Immature natural killer cell (primary cell): ENCODE measurements around the gene KTN1. TPM values are rescaled to one million over a fixed set of nuclear protein-coding genes. Genes with fewer than 3 reads are reported as not detected.

Experiments
- DNase-seq, 3 donors: peaks; one replicate each; pipeline ENCODE4 v3.0.0; 2022; ENCODE audit warnings: mixed read lengths in 1 of 3
- H3K27ac Mint-ChIP-seq, 6 donors: one replicate each; pipeline ENCODE4 v1.8.0; 2020; ENCODE audit warnings: mixed read lengths in 6 of 6, mild to moderate bottlenecking in 5 of 6, inconsistent platforms in 4 of 6, moderate library complexity in 3 of 6
- H3K27me3 Mint-ChIP-seq, 3 donors: one replicate each; pipeline ENCODE4 v1.8.0; 2020 to 2021; ENCODE audit warnings: low read depth in 3 of 3, mild to moderate bottlenecking in 3 of 3, mixed read lengths in 3 of 3, moderate library complexity in 3 of 3, inconsistent platforms in 1 of 3
- H3K36me3 Mint-ChIP-seq, 3 donors: one replicate each; pipeline ENCODE4 v1.8.0; 2020; ENCODE audit warnings: mixed read lengths in 3 of 3, inconsistent platforms in 2 of 3, mild to moderate bottlenecking in 2 of 3
- H3K4me1 Mint-ChIP-seq, 2 donors: one replicate each; pipeline ENCODE4 v1.8.0; 2020; ENCODE audit warnings: inconsistent platforms in 2 of 2, mild to moderate bottlenecking in 2 of 2, mixed read lengths in 2 of 2, moderate library complexity in 1 of 2
- H3K4me3 Mint-ChIP-seq, 5 donors: one replicate each; pipeline ENCODE4 v1.8.0; 2020; ENCODE audit warnings: mild to moderate bottlenecking in 5 of 5, mixed read lengths in 5 of 5, inconsistent platforms in 3 of 5, moderate library complexity in 3 of 5
- H3K9me3 Mint-ChIP-seq, 6 donors: one replicate each; pipeline ENCODE4 v1.8.0; 2020; ENCODE audit warnings: mild to moderate bottlenecking in 6 of 6, mixed read lengths in 6 of 6, inconsistent platforms in 4 of 6, moderate library complexity in 3 of 6
- polyA plus RNA-seq, 3 donors: library from polyadenylated mRNA; unstranded; fragments of 300-500 nt; fragmentation: Illumina TruSeq; gene quantifications; one replicate each; pipeline ENCODE4 v1.2.3, GENCODE V29; 2021

The KTN1 gene
- polyA plus RNA-seq, 3 donors from 2014 or later, result 4.8 to 30.5 (median 18.5) TPM

DNA sequence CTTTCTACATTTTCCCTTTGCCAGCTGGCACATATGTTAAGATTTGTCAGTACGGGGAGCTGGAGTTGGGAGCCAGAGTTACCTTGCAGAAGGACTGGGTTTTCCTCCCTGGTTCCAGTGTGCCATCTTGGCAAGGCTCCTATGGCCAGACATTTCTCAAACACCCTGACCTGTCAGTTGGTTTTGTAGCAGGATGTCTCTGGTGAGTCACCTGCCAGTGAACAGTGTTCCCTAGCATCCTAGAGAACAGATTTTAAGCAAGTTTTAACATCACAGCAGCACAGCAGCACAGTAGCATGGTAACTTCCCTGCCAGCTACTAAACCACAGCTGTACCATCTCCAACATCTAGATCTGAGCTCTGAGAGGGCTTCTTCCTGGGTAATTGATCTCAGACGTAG lies 26.2 kb upstream of the KTN1 start:
- DNase-seq, result no peak
- Mint-ChIP-seq H3K27ac (no peak overlapping the region), H3K4me1 (no peaks in the 10 kb centered on the region), H3K4me3 (no peak overlapping the region), H3K9me3 (peaks cover 0 to 5% (median 0%) of the 10 kb centered on the region in 6 donors), H3K27me3 (peaks cover 2 to 4% (median 3%) of the 10 kb centered on the region in 3 donors), H3K36me3 (peaks cover 0 to 4% (median 0%) of the 10 kb centered on the region in 3 donors)

DNA sequence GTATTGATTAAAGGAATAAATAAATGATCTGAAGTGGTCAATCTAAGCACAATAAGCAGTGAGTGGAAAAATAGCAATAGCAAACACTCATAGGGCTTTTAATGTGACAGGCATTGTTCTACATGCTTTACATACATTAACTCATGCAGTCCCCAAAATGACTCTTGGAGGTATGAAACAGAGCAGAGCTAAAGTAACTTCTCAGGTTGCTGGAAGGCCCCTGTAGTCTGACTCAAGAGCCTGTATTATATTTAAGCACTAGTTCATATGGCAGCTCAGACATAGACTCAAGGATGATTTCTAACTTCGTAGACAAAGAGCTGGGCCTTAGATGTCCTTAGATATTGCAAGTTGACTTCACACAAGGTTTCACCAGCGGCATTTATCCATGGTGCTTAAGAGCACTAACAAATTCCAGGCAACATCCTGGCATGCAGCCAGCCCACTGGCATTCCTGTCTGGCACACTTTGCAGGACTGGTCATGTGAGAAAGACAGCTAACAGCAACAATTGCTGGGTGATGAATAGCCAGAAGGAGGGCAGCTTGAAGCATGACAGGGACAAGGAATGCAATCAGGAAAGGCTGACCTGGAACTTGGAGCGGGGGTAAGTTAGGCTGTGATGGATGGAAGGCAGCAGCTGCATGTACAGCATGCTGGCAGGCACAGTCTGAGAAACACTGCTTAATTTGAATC lies 22.9 kb upstream of the KTN1 start:
- peaks cover 0 to 5% (median 0%) of the 10 kb centered on the region in 6 donors for H3K9me3 Mint-ChIP-seq
- no peak for DNase-seq
- no peaks in the 10 kb centered on the region for H3K4me1 Mint-ChIP-seq
- H3K4me3 Mint-ChIP-seq, result no peak overlapping the region
- H3K27ac Mint-ChIP-seq, result no peak overlapping the region
- peaks cover 0 to 4% (median 0%) of the 10 kb centered on the region in 3 donors for H3K36me3 Mint-ChIP-seq
- H3K27me3 Mint-ChIP-seq, result peaks cover 3 to 7% (median 3%) of the 10 kb centered on the region in 3 donors

DNA sequence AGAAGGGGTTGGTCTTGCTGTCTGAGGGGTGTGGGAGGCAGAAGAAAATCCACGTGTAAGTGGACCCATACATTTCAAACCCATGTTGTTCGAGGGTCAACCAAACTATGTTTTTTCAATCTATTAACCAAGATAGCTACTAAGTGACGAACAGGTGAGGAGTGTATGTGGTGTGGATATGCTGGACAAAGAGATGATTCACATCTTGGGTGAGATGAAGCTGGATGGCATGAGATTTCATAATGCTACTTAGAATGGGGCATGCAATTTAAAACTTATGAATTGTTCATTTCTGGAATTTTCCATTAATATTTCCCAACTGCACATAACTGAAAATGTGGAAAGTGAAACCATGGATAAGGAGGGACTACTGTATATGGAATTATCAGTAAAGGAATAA lies 17.9 kb upstream of the KTN1 start:
- Mint-ChIP-seq H3K9me3 (no peaks in the 10 kb centered on the region), H3K27me3 (peaks cover 3 to 6% (median 5%) of the 10 kb centered on the region in 3 donors), H3K27ac (no peak overlapping the region), H3K4me1 (no peaks in the 10 kb centered on the region), H3K4me3 (no peak overlapping the region), H3K36me3 (no peaks in the 10 kb centered on the region)
- no peak for DNase-seq

DNA sequence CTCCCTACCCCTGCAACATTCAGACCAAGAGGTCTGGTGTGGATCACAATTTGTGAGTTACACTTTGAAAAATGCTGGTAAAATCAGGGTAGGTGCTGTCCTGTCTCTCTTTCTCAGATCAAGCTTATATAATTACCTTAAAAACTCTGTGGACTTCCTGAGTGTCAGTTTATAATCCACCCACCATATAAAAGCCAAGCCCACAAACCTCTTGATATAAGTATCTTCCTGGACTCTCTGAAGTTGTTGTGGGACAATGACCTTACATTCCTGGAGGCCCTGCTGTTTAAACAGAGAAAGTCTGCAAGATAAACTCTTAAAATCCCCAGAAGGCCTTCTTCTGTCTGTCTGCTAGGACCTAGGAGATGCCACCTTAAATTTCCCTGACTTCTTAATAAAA lies 11.4 kb upstream of the KTN1 start:
- H3K4me3 Mint-ChIP-seq, result no peak overlapping the region
- H3K27me3 Mint-ChIP-seq, result peaks cover 3 to 5% (median 4%) of the 10 kb centered on the region in 3 donors
- no peak for DNase-seq
- no peak overlapping the region for H3K27ac Mint-ChIP-seq
- H3K36me3 Mint-ChIP-seq, result no peaks in the 10 kb centered on the region
- no peaks in the 10 kb centered on the region for H3K9me3 Mint-ChIP-seq
- no peaks in the 10 kb centered on the region for H3K4me1 Mint-ChIP-seq

DNA sequence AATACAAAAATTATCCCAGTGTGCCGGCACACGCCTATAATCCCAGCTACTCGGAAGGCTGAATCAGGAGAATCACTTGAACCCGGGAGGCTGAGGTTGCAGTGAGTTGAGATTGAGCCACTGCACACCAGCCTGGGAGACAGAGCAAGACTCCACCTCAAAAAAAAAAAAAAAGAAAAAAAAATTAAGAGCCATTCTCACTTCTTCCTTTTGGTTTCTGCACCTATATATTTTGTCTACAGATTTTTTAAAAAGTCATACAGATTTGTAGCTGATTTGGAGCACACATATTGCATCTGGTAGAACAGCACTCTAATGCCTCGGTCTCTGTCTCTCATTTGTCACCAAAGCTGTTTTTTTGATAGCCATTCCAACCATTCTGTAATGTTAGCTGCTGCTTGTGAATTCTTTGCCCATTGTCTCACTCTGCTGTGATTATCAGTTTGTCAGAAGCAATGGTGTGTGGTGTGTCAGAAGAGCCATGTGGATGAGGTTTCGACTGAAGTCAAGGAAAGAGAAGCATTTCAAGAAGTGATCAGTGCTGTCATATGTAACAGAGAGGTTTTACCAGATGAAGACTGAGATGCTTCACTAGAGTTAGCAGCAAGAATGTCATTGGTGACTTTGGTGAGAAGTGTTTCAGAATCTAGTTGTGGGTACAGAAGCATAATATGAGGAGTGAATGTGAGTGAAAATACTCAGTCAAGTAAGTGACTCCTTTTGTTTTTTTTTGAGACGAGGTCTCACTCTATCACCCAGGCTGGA lies 8.7 kb upstream of the KTN1 start:
- no peak overlapping the region for H3K27ac Mint-ChIP-seq
- H3K27me3 Mint-ChIP-seq, result peaks cover 0 to 5% (median 3%) of the 10 kb centered on the region in 3 donors
- no peaks in the 10 kb centered on the region for H3K4me1 Mint-ChIP-seq
- no peak for DNase-seq
- H3K4me3 Mint-ChIP-seq, result no peak overlapping the region
- no peaks in the 10 kb centered on the region for H3K9me3 Mint-ChIP-seq
- no peaks in the 10 kb centered on the region for H3K36me3 Mint-ChIP-seq

DNA sequence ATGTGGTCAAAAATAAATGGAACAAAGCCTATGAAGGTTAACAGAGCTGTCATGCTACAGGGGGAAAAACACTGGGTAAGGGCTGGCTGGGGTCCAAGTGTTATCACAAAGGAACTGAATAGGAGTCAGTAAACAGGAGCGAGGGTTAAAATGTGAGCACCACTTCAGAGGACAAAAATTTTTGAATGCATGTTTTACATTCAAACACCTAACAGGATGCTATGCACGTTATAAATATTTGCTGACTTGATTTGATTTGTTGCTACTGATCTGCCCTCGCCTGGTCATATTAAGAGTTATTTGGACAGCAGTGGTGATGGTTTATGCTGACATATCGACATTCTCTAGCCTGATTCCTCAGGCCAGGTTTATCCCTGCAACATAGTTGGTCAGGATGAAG lies 7.4 kb upstream of the KTN1 start:
- Mint-ChIP-seq H3K4me3 (no peak overlapping the region), H3K4me1 (no peaks in the 10 kb centered on the region)

DNA sequence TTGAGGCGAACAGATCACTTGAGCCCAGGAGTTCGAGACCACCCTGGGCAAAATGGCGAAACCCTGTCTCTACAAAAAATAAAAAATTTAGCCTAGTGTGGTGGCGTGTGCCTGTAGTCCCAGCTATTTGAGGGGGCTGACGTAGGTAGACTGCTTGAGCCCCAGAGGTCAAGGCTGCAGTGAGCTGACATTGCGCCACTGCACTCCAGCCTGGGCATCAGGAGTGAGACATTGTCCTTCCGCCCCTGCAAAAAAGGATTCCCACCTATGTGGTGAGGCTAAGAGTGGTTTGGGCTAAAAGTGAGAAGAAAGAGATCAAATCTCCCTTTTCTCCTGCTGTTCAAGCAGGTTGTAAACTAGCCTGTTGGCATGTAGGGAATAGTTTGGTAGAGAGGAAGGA lies 5.0 kb upstream of the KTN1 start:
- Mint-ChIP-seq H3K4me3 (no peak overlapping the region), H3K27ac (no peak overlapping the region), H3K9me3 (no peaks in the 10 kb centered on the region), H3K27me3 (peaks cover 2 to 10% (median 10%) of the 10 kb centered on the region in 3 donors), H3K36me3 (no peaks in the 10 kb centered on the region), H3K4me1 (peaks cover 12 to 15% of the 10 kb centered on the region in 2 donors)
- DNase-seq, result no peak

More for the DNA sequence above, 7.4 kb upstream of the KTN1 start:
- H3K27me3 Mint-ChIP-seq, result peaks cover 0 to 5% (median 3%) of the 10 kb centered on the region in 3 donors
- H3K36me3 Mint-ChIP-seq, result no peaks in the 10 kb centered on the region
- H3K27ac Mint-ChIP-seq, result no peak overlapping the region
- H3K9me3 Mint-ChIP-seq, result no peaks in the 10 kb centered on the region
- no peak for DNase-seq

DNA sequence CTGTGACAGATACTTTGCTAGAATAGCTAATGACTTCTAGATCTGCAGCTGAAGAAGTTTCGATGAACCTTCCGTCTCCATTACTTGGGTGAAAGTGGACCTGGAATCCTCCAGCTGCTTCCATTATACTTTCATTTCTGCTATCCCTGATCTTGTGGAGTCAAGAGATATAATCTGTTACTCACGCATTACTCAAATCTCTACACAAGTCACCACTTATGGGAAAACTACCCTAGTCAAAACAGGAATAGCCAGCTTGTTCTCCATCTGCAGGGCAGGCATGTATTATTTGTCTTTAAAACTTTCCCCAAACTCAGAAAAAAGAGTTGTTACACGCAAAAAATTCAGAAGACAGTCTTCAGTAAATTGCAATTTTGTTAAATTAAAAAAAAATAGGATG lies 2.8 kb upstream of the KTN1 start:
- Mint-ChIP-seq H3K27ac (peak overlapping the region in 1 of 6 donors; percentile 10), H3K9me3 (no peaks in the 10 kb centered on the region), H3K27me3 (peaks cover 2 to 18% (median 12%) of the 10 kb centered on the region in 3 donors), H3K4me3 (no peak overlapping the region), H3K36me3 (no peaks in the 10 kb centered on the region), H3K4me1 (peaks cover 15 to 23% of the 10 kb centered on the region in 2 donors)
- DNase-seq, result no peak

DNA sequence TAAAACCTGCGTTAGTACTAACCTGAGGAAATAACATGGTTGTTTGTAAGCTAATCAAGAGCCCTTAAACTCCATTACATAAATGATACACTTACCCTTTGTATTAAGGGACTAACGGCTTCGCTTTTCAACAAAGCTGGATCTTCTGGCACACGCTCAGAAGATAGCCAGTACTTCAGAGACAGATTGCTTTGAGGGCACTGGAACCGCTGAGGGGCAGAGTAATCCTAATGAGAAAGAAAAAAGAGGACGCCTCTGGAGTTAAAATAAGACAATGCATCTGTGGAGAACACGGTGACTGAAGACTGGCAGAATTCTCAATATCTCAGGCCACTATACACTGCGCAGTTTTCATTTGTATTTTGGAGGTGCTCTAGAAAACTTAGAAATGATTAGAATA lies 1.5 kb upstream of the KTN1 start:
- no peaks in the 10 kb centered on the region for H3K9me3 Mint-ChIP-seq
- H3K27ac Mint-ChIP-seq, result peak overlapping the region in 5 of 6 donors; percentile 45 to 82 (median 59)
- peaks cover 2 to 18% (median 12%) of the 10 kb centered on the region in 3 donors for H3K27me3 Mint-ChIP-seq
- H3K36me3 Mint-ChIP-seq, result no peaks in the 10 kb centered on the region
- peak overlapping the region; percentile 90 to 95 (median 91) for H3K4me3 Mint-ChIP-seq
- H3K4me1 Mint-ChIP-seq, result peaks cover 15 to 30% of the 10 kb centered on the region in 2 donors
- no peak for DNase-seq

DNA sequence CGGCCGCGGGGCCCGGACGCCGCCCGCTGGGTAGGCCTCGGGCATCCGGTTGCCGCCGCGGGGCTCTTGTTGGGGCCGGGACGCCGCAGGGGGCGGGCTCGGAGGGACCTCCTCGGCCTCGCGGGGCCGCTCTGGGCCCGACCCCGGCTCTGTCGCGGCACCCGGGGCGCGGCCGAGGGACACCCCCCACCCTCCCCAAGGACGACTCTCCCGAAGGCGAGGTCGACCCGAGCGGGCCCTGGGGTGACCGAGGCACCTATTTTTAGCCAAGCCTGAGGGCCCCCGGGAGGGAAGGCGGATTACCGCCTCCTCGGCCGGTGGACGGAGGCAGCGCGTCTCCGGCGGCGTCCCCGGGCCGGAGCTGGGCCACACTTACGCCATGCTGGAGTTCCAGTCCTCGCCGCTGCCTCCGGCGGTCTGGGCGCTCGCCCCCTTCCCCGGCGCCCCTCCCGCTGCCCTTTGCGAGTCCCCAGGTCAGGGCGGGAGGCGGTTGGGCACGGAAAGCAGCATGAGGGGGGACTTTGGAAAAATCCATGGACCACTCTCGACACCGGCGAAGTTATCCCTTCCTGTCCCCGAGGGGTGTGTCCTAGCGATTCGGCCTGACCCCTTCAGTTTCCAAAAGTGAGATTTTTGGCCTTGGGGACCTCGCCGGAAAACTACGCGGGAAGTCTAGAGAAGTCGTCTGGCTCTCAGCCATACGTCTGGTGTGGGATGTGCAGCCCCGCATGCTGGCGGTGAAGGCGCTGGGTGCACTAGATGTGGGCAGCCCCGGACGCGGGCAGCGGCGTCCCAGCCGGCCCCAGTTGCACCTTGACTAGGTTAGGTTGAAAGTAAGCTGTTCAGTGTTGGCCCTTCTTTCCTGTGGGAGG lies 699 bp downstream of the KTN1 start:
- peak overlapping the region; percentile 79 to 91 (median 85) for H3K27ac Mint-ChIP-seq
- H3K4me3 Mint-ChIP-seq, result peak overlapping the region; percentile 72 to 91 (median 85)
- H3K4me1 Mint-ChIP-seq, result peaks cover 18 to 30% of the 10 kb centered on the region in 2 donors
- no peaks in the 10 kb centered on the region for H3K9me3 Mint-ChIP-seq
- H3K27me3 Mint-ChIP-seq, result peaks cover 2 to 18% (median 9%) of the 10 kb centered on the region in 3 donors
- peak; percentile 68 to 74 (median 71) for DNase-seq
- H3K36me3 Mint-ChIP-seq, result no peaks in the 10 kb centered on the region

DNA sequence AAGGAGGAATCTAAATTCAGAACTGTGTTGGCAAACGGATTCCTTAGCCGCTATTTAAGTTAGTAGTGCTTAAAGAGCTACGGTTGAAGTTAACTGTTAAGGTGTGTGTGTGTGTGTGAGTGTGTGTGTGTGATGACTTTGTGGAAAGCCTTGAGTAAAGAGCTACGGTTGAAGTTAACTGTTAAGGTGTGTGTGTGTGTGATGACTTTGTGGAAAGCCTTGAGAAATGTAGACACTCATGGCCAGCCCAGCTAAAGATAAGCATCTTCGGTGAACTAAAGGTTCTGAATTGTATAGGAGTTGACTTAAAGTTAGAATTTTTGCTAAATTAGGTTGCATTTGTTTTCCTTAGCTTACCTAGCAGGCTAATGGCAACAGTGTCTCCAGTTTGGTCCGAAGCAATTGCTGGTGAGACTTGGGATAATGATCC lies 1.4 kb downstream of the KTN1 start:
- Mint-ChIP-seq H3K27me3 (peaks cover 2 to 18% (median 9%) of the 10 kb centered on the region in 3 donors), H3K27ac (peak overlapping the region; percentile 79 to 91 (median 85)), H3K9me3 (no peaks in the 10 kb centered on the region), H3K36me3 (no peaks in the 10 kb centered on the region), H3K4me3 (peak overlapping the region; percentile 72 to 91 (median 85)), H3K4me1 (peaks cover 24 to 36% of the 10 kb centered on the region in 2 donors)
- peak in 1 of 3 donors; percentile 2 for DNase-seq

DNA sequence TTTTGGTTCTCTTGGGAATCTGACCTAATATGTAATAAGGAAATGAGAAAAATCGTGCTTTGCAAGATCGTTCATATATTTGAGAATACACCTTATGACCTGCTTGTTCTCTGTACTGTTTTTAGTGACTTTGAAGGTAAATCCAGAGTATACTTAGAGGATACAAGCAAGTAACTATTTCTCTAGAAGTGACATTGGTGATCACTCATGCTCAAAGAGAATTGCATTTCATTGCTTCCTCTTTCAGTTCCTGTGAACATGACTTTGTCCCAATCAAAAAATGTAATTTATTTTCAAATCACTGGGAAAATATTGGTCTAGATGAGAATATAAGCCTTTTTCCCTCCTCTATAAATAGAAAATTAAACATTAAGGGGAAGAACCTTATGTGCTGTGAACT lies 2.7 kb downstream of the KTN1 start:
- H3K9me3 Mint-ChIP-seq, result no peaks in the 10 kb centered on the region
- H3K27ac Mint-ChIP-seq, result peak overlapping the region in 1 of 6 donors; percentile 29
- DNase-seq, result no peak
- peaks cover 38 to 44% of the 10 kb centered on the region in 2 donors for H3K4me1 Mint-ChIP-seq
- no peaks in the 10 kb centered on the region for H3K36me3 Mint-ChIP-seq
- H3K27me3 Mint-ChIP-seq, result peaks cover 2 to 18% (median 9%) of the 10 kb centered on the region in 3 donors
- peak overlapping the region in 2 of 5 donors; percentile 16 to 43 for H3K4me3 Mint-ChIP-seq

DNA sequence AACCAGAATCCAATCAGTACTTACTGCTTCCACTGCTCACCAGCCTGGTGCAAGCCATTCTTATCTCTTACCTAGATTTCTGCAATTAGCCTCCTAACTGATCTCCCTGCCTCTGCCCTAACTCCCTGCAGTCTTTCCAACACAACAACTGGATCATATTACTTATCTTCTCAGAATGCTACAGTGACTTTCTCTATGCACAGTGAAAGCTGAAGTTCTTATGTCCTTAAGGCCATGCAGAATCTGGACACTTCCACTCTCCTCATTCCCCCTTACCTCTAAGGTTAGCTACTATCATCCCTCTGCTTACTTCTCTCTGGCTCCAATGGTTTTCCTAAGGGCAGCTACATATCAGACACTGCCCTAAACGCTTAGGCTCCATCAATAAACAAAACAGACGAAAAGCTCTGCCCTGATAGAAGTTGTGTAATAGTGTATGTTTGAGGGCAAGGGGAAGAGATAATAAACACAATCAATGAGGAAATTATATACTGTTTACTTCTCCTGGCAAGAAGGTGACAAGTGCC lies 4.0 kb downstream of the KTN1 start:
- Mint-ChIP-seq H3K9me3 (no peaks in the 10 kb centered on the region), H3K4me3 (no peak overlapping the region), H3K27me3 (peaks cover 2 to 14% (median 9%) of the 10 kb centered on the region in 3 donors), H3K4me1 (peaks cover 42 to 47% of the 10 kb centered on the region in 2 donors), H3K27ac (no peak overlapping the region), H3K36me3 (no peaks in the 10 kb centered on the region)
- no peak for DNase-seq
